ENCODE results near the gene AIMP1. TPM values are rescaled to one million over a fixed set of nuclear protein-coding genes. Genes with fewer than 3 reads are reported as not detected.

AIMP1 gene
- total RNA-seq, result 14.1 and 20.7 TPM in 2 replicates

DNA sequence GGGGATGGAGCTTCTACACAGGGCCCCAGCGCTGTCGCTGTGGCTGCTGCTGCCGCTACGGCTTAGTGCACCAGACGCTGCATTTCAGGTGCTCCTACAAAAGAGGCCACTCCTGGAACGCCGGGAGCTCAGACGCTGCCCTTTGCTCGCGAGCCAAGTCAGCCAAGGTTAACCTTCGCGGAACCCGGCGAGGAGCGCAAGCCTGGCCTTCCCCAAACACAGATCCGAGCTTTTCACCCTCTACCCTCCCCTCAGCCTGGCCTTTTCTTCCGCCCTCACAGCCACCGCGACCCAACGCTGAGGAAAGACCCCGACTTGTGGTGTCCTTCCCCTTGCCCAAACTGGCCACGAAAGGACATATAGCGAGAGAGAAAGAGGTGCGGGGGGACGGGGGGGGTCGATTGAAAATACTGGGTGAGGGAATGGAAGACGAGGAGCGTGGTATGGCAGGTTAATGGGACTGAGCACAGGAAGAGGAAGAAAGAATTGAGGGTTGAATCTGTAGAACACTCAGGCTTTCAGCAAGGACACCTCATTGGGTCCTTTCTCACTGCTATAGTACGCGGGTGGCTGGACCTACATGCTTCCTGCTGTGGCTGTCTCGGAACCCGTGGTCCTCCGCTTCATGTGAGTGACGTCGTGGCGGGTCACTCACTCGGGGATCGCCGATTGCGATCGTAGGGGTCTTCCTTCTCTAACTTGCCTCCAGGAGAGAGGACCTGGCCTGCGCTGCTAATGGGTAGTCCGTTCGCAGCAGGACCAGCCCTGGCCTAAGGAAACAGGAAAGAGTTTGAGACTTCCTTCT is at the start of gene AIMP1, which contains the start of gene TBCK:
AIMP1 (plus strand) TSS at position 583 of the 805 bp plus-strand sequence. CDS start 8,460 bp downstream, outside the sequence.
TBCK (minus strand) TSS at position 242 of the 805 bp plus-strand sequence. CDS start 7,249 bp downstream, outside the sequence.

DNA sequence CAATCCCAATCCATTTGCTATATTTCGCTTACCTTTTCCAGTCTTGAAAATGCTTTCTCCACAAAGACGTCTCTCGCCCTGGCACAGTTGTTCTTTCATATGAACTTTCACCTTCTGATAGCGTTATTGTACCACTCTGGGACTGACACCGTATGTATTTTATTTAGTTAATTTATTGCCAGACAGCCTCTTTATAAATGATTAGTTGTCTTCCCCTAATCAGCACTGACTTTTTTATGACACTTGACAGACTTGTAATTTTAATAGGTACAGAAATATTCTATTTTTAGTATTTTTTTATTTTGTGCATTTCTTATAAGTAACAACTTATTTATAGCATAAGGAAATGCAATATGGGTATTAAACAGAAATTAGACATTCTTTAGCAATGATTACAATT is 52.3 kb downstream of the AIMP1 start, which contains the start of gene GIMD1:
GIMD1 (minus strand) TSS at position 101 of the 400 bp plus-strand sequence. CDS start 1,343 bp downstream, outside the sequence.

Other genes with a start within 250 kb of the AIMP1 start
- gene TBCK, start 341 bp upstream of the AIMP1 start, total RNA-seq, result 34.1 and 47.5 TPM in 2 replicates
- not detected in 2 replicates for gene GIMD1, start 52.2 kb downstream of the AIMP1 start, total RNA-seq

All from placental epithelial cell (primary cell).